HG03469 (cell line): ENCODE data around the gene BPIFA2.
"Not testable (repeated sequence)": the region's sequence is repeated elsewhere in the genome, so short reads cannot be mapped to it uniquely, and the experiment has no call there.

Experiments used
- ATAC-seq: cut with Tn5 transposase; IDR thresholded peaks from one replicate; pipeline ENCODE4 v1.9.1; 2021; ENCODE audit warnings: mild to moderate bottlenecking, moderate library complexity, moderate number of reproducible peaks; ENCODE audit not compliant: unreplicated experiment

The BPIFA2 gene, protein sequence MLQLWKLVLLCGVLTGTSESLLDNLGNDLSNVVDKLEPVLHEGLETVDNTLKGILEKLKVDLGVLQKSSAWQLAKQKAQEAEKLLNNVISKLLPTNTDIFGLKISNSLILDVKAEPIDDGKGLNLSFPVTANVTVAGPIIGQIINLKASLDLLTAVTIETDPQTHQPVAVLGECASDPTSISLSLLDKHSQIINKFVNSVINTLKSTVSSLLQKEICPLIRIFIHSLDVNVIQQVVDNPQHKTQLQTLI

DNA sequence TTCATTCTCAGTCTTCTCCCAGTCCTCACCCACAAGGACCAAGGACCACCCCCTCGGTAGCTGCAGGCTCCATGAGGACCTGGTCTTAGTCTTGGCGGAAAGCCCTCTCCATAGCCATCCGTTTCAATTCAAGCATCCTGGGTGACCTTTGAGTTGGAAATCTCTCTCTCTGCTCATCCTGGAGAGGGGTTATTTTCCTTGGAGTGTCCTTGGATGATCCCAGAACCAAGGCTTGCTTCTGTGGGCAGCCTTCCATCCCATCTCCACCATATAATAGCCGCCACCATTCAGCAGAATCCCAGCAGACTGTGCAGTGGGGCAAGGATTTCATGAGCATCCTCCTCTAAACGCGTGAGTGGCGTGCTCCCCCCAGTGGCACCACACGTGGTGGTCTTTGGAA is at the start of gene BPIFA2:
TSS of gene BPIFA2 (plus strand) at position 301 of the 400 bp plus-strand sequence. CDS start 987 bp downstream, outside the sequence.
- no peak for ATAC-seq

DNA sequence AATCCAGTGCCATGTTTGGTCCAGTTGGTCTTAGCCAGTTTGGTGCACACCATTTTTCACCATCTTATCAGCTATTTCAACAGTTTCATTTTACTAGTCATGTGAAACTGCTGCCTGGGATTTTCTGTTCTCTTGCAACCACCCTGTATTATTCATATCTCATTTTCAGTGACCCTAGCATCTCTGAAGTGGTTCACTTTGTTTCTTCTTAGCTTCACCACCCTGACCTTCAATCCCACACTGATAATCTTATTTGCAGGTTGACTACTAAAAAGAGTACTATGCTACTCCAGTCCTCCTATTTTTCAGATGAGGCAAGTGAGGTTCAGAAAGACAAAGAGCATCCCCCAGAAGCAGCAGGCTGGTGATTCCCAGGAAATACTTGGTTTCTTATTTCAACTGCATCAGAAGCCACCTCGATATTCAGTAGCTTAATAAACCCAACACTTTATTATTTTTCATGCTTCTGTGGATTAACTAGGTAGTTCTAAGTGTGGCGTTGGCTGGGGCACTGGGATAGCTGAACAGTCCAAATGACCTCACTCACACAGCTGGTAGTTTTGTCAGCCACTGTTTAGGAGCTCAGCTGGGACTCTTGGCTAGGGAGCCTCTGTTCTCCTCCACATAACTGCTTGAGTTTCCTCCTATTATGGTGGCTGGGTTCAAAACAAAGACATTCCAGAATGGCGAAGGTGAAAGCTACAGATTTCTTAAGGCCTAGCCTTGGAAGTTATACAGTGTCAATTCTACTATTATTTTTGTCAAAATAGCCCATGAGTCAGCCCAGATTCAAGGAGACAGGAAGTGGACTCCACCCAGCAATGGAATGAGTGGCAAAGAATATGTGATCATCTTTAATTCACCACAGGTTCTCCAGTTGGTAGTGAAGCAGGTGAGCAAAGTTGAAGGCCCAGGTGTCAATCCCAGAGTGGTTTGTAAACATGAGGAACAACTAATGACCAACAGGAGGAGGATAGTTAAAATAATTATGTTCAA is 47.9 kb upstream of the BPIFA2 start:
- ATAC-seq, result no peak

- no peak for ATAC-seq
These were observed 47.0 kb upstream of the BPIFA2 start for GRCh38 chr20:33120934-33121333.

DNA sequence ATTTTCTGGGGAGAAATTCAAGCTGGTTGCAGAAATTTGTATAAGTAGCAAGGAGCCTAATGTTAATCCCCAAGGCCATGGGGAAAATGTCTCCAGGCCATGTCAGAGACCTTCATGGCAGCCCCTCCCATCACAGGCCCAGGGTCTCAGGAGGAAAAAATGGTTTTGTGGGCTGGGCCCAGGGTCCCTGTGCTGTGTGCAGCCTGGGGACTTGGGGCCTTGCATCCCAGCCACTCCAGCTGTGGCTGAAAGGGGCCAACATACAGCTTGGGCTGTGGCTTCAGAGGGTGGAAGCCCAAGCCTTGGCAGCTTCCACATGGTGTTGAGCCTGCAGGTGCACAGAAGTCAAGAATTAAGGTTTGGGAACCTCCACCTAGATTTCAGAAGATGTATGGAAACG is 45.7 kb upstream of the BPIFA2 start:
- not testable (repeated sequence) for ATAC-seq

GRCh38 chr20:33124261-33124660 is 43.7 kb upstream of the BPIFA2 start:
- no peak for ATAC-seq

- no peak for ATAC-seq
These were observed 43.0 kb upstream of the BPIFA2 start for GRCh38 chr20:33124994-33125393.

- ATAC-seq, result no peak
These were observed 42.0 kb upstream of the BPIFA2 start for GRCh38 chr20:33125983-33126382.

DNA sequence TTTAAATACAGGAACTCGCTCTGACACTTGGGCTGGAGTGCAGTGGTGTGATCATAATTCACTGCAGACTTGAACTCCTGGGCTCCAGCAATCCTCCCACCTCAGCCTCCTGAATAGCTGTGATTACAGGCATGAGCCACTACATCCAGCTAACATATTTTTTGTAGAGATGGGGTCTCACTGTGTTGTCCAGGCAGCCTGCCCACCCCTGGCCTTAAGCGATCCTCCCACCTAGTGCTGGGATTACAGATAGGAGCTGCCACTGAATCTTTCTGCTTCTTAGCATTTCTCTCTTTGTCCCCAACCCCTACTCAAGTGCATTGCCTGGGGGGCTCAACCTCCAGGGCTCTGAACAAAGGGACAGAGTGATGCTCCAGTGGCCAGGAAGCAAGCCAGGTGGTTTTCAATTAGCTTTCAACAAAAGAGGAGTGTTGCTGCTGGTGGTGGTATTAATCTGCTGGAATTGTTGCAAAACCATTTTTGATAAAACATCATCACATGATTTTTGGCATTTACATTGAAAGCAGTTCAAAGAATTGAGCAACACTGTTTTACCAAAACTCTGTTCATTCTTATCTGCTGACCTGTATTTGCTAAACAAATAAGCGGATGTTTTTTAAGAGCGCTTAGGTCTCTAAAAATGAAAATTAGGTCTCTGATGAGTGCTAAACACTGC is 40.4 kb upstream of the BPIFA2 start:
- ATAC-seq, result no peak

DNA sequence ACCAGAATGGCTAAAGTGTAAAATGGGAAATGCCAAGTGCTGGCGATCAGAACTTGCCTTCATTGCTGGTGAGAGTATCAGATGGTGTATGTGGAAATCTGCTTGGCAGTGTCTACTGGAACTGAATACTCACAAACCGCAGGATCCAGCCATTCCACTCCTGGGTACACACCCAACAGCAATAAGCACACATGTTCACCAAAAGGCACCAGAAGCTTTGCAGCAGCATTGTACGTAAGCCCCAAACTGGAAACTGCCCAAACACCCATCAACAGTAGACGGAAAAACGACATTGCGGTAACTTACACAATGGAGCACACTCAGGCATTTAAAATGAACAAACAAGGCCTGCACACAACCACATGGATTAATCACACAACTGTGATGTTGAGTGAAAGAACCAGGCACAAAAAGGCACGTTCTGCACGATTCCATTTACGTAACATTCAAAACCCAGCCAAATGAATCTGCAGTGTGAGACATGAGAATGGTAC is 37.3 kb upstream of the BPIFA2 start:
- no peak for ATAC-seq

- no peak for ATAC-seq
These were observed 35.9 kb upstream of the BPIFA2 start for GRCh38 chr20:33131949-33132473.

DNA sequence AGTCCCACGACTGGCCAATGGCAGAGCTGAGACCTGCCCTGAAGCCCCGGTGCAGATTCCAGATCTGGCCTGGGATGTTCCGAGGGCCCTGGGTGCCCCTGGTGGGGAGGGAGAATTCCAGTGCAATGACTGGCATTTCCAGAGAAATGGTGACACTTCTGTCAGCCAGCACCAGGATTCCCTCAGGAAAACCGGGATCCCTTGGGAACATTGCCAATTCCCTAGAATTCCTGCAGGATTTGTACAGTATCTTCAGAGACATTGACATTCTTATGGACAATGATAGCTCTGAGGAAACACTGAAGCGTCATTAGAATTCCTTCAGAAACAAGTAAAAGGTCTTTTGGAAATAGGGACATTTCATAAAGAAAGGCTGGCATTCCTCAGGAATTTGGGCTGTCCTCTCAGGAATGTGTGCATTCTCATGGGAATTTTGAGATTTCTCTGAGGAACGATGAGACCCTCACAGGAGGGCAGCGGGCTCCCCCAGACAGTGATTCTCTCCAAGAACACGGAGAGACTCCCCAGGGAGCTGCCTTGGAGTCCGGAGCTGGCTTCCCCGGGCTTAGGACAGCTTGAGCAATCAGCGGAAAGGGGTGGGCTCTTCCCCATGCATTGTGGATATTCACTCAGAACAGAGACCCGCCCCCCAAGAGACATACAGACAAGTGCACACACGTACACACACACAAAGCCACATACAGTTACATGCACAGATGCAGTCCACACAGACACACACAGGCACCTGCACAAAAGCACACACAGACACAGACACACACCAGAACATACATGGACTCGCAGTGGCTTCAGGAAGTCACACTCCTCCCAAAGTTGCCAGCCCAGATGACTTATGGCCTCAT is 35.2 kb upstream of the BPIFA2 start:
- ATAC-seq, result no peak

GRCh38 chr20:33133373-33133941 is 34.5 kb upstream of the BPIFA2 start:
- ATAC-seq, result no peak

DNA sequence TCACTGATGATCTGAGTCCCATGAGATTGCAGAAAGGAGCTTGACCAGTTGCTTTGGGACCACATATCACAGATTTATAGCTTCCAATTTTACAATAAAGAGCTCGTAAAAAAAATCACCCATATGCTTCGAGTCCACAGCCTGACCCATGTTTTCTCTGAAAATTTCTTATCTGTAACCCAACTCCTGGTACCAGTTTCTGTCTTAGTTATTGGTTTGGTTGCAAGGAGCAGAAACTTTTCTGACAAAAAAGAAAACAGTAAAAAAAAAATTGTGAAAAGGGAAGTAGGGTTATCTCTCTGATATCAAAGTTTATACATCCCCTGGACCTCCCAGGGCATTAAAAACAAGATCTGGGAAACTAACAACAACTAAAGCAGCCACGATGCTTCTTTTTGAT is 30.8 kb upstream of the BPIFA2 start:
- ATAC-seq, result no peak

DNA sequence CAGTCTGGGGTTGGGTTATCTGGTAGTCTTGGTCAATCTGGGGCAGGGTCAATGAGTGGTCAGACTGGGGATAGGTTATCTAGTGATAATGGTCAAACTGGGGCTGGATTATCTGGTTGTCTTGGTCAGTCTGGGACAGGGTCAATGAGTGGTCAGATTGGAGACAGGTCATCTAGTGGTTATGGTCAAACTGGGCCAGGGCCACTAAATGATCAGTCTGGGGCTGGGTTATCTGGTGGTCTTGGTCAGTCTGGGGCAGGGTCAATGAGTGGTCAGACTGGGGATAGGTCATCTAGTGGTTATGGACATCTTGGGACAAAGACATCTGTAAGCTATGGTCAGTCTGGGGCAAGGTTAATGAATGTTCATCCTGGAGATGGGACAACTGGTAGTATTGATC is 28.5 kb upstream of the BPIFA2 start:
- ATAC-seq, result no peak

- no peak for ATAC-seq
These were observed 22.4 kb upstream of the BPIFA2 start for GRCh38 chr20:33145521-33145920.

GRCh38 chr20:33147299-33147698 is 20.7 kb upstream of the BPIFA2 start:
- no peak for ATAC-seq

DNA sequence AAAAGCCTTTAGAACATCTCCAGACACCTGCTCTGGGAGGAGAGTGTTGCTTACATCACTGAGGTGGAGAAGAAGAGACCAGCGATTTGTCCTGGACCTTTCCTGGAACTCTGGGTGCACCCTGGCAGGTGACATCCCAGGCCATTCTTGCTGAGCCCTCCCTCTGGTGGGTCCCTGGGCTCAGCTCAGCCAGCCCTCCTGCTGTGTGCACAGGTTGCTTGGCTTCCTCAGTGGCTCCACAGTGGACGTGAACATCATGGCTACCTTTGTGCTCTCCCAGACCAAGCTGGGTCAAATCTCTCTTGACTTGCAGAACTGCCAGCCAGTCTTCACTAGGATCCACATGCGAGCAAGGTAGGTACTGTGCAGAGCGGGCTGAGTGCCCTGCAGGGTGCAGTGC is 19.9 kb upstream of the BPIFA2 start:
- ATAC-seq, result no peak

DNA sequence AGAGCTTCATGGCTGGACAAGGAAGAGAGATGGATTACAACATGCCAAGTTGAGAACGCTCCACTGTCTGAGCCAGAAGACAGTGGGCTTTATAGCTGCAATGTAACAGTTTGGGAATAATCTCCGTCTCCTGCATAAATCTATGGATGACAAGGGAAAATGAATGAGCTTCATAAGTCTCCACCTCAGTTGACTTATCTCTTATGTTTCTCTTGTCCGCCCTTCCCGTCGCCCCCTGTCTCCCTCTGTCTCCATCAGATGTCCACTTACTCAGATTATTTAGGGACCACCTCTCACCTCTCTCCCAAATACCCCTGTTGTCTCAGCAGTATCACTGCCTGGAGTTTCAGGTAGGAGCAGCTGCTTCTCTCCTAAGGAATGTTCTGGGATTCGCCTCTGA is 13.7 kb upstream of the BPIFA2 start:
- ATAC-seq, result no peak

DNA sequence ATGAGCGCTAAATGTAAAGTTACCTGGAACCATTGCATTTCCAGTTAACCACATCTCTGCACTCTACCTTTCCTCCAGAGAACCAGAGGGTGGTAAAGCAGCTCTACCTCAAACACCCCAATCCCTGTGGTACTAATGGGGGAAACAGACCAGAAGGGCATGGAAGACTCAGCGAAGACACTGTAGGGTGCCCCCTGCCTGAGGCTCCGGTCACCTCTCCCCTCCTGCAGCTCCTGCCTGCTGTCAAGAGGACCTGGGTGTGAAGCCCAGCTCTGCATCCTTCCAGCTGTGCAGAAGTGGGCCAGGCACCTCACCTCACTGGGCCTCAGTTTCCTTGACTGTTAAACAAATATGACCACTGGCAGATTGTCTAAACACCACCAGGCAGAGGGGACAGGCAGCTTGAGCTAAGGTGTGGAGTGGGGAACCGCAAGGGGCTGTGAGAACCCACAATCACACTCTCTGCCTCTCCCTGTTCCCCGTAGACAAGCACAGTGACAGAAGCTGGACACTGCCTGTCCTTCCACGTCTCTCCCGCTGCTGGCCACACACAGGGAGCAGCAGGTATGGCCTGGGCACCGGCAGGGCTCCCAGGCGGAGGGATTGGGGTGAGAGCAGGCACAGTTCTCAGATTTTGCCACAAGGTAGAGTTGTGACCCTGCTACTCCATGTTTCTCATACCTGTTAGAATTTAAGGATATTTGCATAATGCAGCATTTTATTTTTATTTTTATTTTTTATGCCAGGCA is 9.1 kb upstream of the BPIFA2 start:
- no peak for ATAC-seq
